T-helper 2 cell treated with Interferon-gamma antibody and Interleukin-4, amounts not matched to agents 5 μg/mL and 100 μg/mL, for 36 hours (primary cell): ENCODE data around the gene ABCC10.
"Not testable (repeated sequence)": the region's sequence is repeated elsewhere in the genome, so short reads cannot be mapped to it uniquely, and the experiment has no call there.

Experiments used
- DNase-seq: peaks from one replicate; pipeline ENCODE4 v3.0.0; 2021; ENCODE audit warnings: low spot score
- H3K27ac Mint-ChIP-seq: one replicate; pipeline ENCODE4 v1.8.0; 2021; ENCODE audit warnings: mild to moderate bottlenecking, mixed read lengths
- H3K27me3 Mint-ChIP-seq: one replicate; pipeline ENCODE4 v1.8.0; 2021; ENCODE audit warnings: low read depth, mixed read lengths
- H3K36me3 Mint-ChIP-seq: one replicate; pipeline ENCODE4 v1.8.0; 2021; ENCODE audit warnings: low read depth, mixed read lengths
- H3K4me1 Mint-ChIP-seq: one replicate; pipeline ENCODE4 v1.8.0; 2021; ENCODE audit warnings: low read depth, mixed read lengths
- H3K4me3 Mint-ChIP-seq: one replicate; pipeline ENCODE4 v1.8.0; 2022; ENCODE audit warnings: mild to moderate bottlenecking, moderate library complexity, mixed read lengths
- H3K9me3 Mint-ChIP-seq: one replicate; pipeline ENCODE4 v1.8.0; 2021; ENCODE audit warnings: mixed read lengths

The ABCC10 gene

DNA sequence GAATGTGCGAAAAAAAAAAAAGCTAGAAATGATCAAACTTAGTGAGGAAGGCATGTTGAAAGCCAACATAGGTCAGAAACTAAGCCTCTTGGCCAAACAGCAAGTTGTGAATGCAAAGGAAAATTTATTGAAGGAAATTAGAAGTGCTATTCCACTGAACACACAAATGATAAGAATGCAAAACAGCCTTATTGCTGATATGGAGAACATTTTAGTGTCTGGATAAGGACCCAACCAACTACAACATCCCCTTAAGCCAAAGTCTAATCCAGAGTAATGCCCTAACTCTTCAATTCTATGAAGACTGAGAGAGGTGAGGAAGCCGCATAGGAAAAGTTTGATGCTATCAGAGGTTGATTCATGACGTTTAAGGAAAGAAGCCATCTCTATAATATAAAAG is 5.5 kb upstream of the ABCC10 start:
- Mint-ChIP-seq H3K27ac (no peak overlapping the region), H3K9me3 (no peaks in the 10 kb centered on the region), H3K4me1 (peaks cover under 1% of the 10 kb centered on the region), H3K27me3 (peaks cover 17% of the 10 kb centered on the region), H3K36me3 (no peaks in the 10 kb centered on the region), H3K4me3 (no peak overlapping the region)
- no peak for DNase-seq

DNA sequence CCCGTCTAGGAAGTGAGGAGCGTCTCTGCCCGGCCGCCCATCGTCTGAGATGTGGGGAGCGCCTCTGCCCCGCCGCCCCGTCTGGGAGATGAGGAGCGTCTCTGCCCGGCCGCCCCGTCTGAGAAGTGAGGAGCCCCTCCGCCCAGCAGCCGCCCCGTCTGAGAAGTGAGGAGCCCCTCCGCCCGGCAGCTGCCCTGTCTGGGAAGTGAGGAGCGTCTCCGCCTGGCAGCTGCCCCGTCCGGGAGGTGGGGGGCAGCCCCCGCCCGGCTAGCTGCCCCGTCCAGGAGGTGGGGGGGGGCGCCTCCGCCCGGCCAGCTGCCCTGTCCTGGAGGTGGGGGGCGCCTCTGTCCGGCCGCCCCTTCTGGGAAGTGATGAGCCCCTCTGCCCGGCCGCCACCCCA is 2.3 kb upstream of the ABCC10 start:
- H3K27ac Mint-ChIP-seq, H3K4me3 Mint-ChIP-seq, H3K27me3 Mint-ChIP-seq, H3K36me3 Mint-ChIP-seq, DNase-seq, H3K9me3 Mint-ChIP-seq: not testable (repeated sequence)
- peaks cover 15% of the 10 kb centered on the region for H3K4me1 Mint-ChIP-seq

DNA sequence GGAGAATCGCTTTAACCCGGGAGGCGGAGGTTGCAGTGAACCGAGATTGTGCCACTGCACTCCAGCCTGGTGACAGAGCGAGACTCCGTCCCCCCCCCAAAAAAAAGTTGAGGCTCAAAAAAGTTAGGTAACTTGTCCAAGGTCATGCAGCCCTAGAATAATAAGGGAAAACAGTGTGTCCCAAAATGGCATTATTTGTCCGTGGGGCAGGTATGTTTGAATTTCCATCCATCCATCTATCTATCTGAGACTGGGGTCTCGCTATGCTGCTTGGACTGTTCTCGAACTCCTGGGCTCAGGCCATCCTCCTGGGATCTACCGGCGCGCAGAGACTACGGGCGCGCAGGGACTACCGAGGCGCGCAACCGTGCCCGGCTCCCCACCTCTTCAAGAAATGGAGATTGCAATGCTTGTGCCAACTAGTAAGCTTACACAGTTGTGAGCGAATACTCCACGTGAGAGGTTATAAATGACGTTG is 374 bp upstream of the ABCC10 start:
- H3K27ac Mint-ChIP-seq = peak overlapping the region; percentile 93
- peak overlapping the region; percentile 95 for H3K4me3 Mint-ChIP-seq
- peaks cover 15% of the 10 kb centered on the region for H3K4me1 Mint-ChIP-seq
- DNase-seq = no peak
- H3K27me3 Mint-ChIP-seq = peaks cover 4% of the 10 kb centered on the region
- H3K9me3 Mint-ChIP-seq = no peaks in the 10 kb centered on the region
- peaks cover 6% of the 10 kb centered on the region for H3K36me3 Mint-ChIP-seq

DNA sequence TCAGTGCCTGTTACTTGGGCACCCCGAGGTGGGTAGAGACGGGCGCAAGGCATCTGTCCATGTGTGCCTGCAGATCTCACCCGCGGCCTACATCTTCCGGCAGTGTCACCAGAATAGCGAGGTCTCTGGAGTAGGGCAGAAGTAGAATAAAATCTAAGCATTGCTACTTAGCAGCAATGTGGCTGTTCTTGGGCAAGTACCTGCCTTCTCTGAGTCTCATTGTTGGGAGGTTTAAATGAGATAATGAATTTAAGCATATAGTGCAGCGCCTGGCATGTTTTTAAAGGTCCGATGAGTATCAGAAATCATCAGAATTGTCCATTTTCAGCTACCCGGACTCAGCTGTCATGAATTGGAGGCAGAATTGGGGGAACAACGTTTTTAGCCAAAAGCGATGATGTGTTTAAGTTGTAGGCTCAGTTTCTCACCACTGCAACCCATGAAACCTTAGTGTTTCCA is 800 bp downstream of the ABCC10 start:
- Mint-ChIP-seq H3K4me3 (peak overlapping the region; percentile 95), H3K36me3 (peaks cover 8% of the 10 kb centered on the region), H3K4me1 (peaks cover 15% of the 10 kb centered on the region), H3K27me3 (no peaks in the 10 kb centered on the region), H3K27ac (peak overlapping the region; percentile 93), H3K9me3 (no peaks in the 10 kb centered on the region)
- no peak for DNase-seq

DNA sequence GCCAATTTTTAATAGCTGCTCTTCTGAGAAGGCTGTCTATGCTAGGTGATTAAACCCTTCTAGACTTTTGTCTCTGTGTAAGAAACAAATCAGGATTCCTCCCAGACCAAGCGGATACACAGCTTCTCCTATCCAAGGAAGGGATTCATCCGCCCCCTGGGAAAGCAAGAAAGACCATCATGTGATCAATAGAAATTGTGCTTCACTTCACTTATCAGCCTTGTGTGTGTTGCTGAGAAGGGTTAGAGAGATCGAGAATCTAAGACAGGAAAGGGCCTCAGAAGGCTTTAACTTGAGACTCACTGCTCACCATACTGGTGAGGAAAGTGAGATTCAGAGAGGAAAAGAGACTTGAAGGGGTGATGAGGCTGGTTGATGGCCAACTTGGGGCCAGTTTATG is 1.5 kb downstream of the ABCC10 start:
- Mint-ChIP-seq H3K27ac (peak overlapping the region; percentile 93), H3K4me3 (peak overlapping the region; percentile 95), H3K4me1 (peaks cover 15% of the 10 kb centered on the region), H3K36me3 (peaks cover 8% of the 10 kb centered on the region), H3K9me3 (no peaks in the 10 kb centered on the region), H3K27me3 (no peaks in the 10 kb centered on the region)
- DNase-seq = no peak

DNA sequence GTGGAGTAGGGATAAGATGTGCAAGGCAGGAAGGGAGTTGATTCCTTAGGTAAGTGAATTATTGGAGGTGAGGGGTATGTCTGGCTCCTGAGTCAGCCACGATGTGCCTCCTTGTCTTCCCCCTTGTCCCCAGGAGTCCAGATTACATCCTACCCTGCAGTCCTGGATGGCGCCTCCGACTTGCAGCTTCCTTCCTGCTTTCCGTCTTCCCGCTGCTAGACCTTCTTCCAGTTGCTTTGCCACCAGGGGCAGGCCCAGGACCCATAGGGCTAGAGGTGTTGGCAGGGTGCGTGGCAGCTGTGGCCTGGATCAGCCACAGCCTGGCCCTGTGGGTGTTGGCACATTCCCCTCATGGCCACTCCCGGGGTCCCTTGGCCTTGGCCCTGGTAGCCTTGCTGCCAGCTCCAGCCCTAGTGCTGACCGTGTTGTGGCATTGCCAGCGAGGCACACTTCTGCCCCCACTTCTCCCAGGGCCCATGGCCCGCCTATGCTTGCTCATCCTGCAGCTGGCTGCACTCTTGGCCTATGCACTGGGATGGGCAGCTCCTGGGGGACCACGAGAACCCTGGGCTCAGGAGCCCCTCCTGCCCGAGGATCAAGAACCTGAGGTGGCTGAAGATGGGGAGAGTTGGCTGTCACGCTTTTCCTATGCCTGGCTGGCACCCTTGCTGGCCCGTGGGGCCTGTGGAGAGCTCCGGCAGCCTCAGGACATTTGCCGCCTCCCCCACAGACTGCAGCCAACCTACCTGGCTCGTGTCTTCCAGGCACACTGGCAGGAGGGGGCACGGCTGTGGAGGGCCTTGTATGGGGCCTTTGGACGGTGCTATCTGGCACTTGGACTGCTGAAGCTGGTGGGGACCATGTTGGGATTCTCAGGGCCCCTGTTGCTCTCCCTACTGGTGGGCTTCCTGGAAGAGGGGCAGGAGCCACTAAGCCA is 4.9 kb downstream of the ABCC10 start:
- no peak for DNase-seq
- H3K4me3 Mint-ChIP-seq = no peak overlapping the region
- H3K4me1 Mint-ChIP-seq = peaks cover 11% of the 10 kb centered on the region
- H3K27me3 Mint-ChIP-seq = no peaks in the 10 kb centered on the region
- H3K9me3 Mint-ChIP-seq = no peaks in the 10 kb centered on the region
- H3K36me3 Mint-ChIP-seq = peaks cover 12% of the 10 kb centered on the region
- H3K27ac Mint-ChIP-seq = no peak overlapping the region

DNA sequence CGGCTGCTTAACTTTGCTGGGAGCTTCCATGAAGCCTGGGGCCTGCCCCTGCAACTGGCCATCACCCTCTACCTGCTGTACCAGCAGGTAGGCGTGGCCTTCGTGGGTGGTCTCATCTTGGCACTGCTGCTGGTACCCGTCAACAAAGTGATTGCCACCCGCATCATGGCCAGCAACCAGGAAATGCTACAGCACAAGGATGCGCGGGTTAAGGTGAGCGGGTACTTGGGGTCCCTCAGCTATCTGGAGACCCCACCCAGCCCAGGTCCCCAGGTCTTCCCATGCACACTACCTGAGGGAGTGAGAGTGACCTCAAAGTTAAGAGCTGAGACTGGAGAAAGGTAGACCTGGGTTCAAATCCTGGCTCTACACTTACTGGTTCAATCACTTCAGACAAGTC is 5.8 kb downstream of the ABCC10 start:
- Mint-ChIP-seq H3K36me3 (peaks cover 12% of the 10 kb centered on the region), H3K4me1 (peaks cover 11% of the 10 kb centered on the region), H3K9me3 (no peaks in the 10 kb centered on the region), H3K27me3 (no peaks in the 10 kb centered on the region), H3K27ac (no peak overlapping the region), H3K4me3 (no peak overlapping the region)
- no peak for DNase-seq

DNA sequence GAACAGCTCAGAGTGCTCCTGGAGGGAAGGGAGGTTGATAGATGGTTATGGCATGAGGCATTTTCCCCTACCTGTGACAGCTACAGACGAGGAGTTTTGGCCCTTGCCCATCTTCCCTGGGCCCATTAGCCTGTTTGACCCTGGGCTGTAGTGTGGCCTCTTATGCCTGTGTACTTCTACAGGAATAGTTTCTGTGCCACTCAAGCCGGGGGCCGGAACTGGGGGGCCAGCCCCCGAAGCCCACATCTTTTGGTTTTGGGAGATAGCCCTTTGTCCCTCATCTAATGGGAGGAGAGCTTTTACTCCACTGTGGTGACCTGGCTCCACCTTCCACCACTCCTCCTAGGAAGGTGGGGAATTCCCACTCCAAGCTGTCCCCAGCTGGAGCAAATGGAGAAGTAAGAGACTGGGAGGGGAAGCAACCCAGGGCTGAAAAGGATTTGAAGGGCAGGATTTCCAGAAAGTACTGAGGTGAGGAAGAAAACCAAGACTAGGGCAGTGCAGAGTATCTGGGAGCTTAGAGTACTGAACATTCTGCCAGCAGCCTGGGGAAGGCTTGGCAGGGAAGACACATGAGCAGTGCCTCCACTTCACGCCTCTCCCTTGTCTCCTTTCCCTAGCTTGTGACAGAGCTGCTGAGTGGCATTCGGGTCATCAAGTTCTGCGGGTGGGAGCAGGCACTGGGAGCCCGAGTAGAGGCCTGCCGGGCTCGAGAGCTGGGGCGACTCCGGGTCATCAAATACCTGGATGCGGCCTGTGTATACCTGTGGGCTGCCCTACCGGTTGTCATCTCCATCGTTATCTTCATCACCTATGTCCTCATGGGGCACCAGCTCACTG is 6.9 kb downstream of the ABCC10 start:
- Mint-ChIP-seq H3K36me3 (peaks cover 8% of the 10 kb centered on the region), H3K27me3 (no peaks in the 10 kb centered on the region), H3K9me3 (no peaks in the 10 kb centered on the region), H3K4me1 (peaks cover 1% of the 10 kb centered on the region), H3K27ac (no peak overlapping the region), H3K4me3 (no peak overlapping the region)
- no peak for DNase-seq

DNA sequence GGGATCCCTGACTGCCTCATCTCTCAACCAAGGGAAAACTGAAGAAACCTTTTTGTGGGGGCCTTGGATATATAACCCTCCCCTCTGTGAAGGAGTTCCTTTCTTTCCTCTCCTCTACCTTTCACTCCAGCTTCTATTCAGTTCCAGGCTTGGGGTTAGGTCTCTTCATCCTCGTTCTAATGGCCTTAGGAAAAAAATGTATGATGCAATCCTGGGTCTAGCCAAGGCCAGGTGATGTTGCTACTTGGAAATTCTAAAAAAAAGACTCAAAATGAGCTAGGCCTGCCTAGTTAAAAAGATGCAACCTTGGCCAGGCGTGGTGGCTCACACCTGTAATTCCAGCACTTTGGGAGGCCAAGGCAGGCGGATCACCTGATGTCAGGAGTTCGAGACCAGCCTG is 7.6 kb downstream of the ABCC10 start:
- DNase-seq = no peak

DNA sequence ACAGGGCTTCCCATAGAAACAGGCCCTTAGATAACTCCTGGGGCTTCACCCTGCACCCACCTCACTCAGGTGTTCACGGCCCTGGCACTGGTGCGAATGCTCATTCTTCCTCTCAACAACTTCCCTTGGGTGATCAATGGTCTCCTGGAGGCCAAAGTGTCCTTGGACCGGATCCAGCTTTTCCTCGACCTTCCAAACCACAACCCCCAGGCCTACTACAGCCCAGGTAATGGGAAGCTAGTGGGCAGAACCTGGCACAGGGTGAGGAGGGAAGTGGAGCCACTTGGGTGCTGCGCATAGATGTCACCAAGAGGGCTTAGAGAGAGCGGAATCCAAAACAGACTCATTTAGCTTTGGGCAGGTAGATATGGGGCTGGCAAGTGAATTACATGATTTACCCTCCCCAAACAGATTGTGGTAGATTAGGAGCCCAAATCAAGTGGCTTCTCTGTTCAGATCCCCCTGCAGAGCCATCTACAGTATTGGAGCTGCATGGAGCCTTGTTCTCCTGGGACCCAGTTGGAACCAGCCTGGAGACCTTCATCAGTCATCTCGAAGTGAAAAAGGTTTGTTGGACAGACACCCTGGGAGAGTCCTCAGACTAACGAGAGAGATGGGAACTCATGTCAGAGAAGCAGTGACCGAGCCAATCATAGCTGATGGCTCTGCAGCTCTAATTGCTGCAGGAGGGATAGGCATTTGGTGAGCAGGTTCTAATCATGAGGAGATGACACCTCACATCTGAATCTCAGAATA is 8.5 kb downstream of the ABCC10 start:
- no peak overlapping the region for H3K27ac Mint-ChIP-seq
- H3K36me3 Mint-ChIP-seq = peaks cover 8% of the 10 kb centered on the region
- no peak overlapping the region for H3K4me3 Mint-ChIP-seq
- H3K4me1 Mint-ChIP-seq = no peaks in the 10 kb centered on the region
- no peaks in the 10 kb centered on the region for H3K27me3 Mint-ChIP-seq
- H3K9me3 Mint-ChIP-seq = no peaks in the 10 kb centered on the region
- no peak for DNase-seq

More for the DNA sequence above, 7.6 kb downstream of the ABCC10 start:
- Mint-ChIP-seq H3K4me3 (no peak overlapping the region), H3K27ac (no peak overlapping the region), H3K9me3 (no peaks in the 10 kb centered on the region), H3K36me3 (peaks cover 8% of the 10 kb centered on the region), H3K4me1 (no peaks in the 10 kb centered on the region), H3K27me3 (no peaks in the 10 kb centered on the region)

DNA sequence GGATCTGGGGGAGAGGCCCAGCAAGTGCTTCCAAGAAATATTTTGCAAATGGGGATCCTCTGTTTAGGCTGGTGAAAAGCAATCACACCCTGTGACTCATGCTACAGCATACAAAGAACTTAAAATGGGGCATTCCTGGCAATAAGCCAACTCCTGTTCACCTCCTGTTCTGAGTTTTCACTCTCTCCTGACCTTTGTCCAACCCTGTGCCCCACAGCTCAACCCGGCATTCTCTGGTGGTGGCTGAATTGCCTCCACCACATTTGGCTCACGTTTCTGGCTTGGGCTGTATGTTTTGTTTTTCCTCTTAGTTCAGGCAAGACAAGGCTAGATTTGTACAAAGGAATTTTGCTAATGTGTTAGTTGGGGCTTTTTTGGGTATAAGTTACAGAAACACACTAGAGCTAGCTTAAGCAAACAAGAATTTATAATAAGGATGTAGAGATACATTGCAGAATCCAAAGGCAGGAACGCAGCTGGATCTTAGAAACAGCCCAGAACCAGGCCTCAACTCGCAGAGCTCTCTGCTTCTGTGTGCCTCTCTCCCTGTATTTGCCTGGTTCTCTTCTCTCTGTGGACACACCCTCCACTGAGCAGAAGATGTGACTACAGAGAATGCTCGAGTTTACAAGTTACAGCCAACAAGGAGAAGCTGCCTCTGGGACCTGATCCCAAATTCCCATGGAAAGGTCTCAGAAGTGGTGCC is 9.4 kb downstream of the ABCC10 start:
- no peak for DNase-seq
- Mint-ChIP-seq H3K4me3 (no peak overlapping the region), H3K9me3 (no peaks in the 10 kb centered on the region), H3K4me1 (no peaks in the 10 kb centered on the region), H3K27ac (no peak overlapping the region), H3K27me3 (no peaks in the 10 kb centered on the region), H3K36me3 (peaks cover 12% of the 10 kb centered on the region)

DNA sequence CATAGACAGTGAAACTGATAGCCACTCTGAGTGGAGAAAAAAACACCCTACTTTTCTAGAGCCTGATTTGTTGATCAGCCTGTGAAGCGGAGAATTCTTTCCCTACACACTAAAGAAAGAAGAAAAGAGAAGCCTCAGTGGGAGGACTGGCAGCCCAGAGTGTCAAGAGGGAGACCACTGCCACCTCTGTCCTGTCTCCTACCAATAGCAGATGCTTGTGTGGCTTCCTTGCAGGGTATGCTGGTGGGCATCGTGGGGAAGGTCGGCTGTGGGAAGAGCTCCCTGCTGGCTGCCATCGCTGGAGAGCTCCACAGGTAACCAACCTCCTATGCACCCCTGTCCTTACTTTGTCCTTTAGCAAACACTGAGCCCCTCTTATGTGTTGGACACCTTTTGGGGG is 10.4 kb downstream of the ABCC10 start:
- DNase-seq = no peak
- H3K4me1 Mint-ChIP-seq = no peaks in the 10 kb centered on the region
- H3K9me3 Mint-ChIP-seq = no peaks in the 10 kb centered on the region
- no peak overlapping the region for H3K27ac Mint-ChIP-seq
- H3K27me3 Mint-ChIP-seq = no peaks in the 10 kb centered on the region
- H3K36me3 Mint-ChIP-seq = peaks cover 11% of the 10 kb centered on the region
- H3K4me3 Mint-ChIP-seq = no peak overlapping the region

DNA sequence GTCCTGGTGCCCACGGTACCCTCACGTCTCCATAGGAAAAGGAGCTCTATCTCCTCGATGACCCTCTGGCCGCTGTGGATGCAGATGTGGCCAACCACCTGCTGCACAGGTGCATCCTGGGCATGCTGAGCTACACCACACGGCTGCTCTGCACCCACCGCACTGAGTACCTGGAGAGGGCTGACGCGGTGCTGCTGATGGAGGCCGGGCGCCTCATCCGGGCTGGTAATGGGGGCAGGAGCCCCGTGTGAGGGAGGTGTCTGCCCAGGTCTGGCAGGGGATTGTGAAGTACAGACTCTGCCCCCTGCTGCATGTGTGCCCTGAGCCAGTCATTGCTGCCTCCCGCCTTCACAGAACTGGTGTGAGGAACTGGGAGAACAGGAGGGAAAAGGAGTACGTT is 15.6 kb downstream of the ABCC10 start:
- no peak for DNase-seq
- Mint-ChIP-seq H3K9me3 (no peaks in the 10 kb centered on the region), H3K36me3 (peaks cover 29% of the 10 kb centered on the region), H3K27ac (no peak overlapping the region), H3K4me1 (no peaks in the 10 kb centered on the region), H3K4me3 (no peak overlapping the region), H3K27me3 (no peaks in the 10 kb centered on the region)
